GM23338 (cell line): ENCODE data around the gene KCNMA1.

Experiments
- CREB1 ChIP-seq: fragments of 250-450 bp; sonication (Bioruptor Pico); IDR thresholded peaks from 2 replicates; pipeline ENCODE4 v1.5.0; 2020; ENCODE audit warnings: low read depth, mild to moderate bottlenecking, moderate library complexity
- CTCF ChIP-seq, 2 experiments: fragments of 200-600 bp in 1 of 2; sonication (generic) in 1 of 2; conservative IDR thresholded peaks; 2 replicates each; pipeline versions ENCODE4 v1.5.1 to v1.6.1; 2016 to 2017; ENCODE audit warnings: antibody characterized with exemption in 2 of 2, low read depth in 2 of 2, mild to moderate bottlenecking in 2 of 2, moderate library complexity in 1 of 2
- ETS1 ChIP-seq: IDR thresholded peaks from 2 replicates; pipeline ENCODE4 v1.6.1; 2016; ENCODE audit warnings: antibody characterized with exemption
- EZH2 ChIP-seq: fragments of 200-600 bp; sonication (generic); IDR thresholded peaks from one replicate; pipeline ENCODE4 v1.8.0; 2017; ENCODE audit warnings: antibody characterized with exemption, mild to moderate bottlenecking, low read depth; ENCODE audit not compliant: unreplicated experiment
- EZH2phosphoT487 ChIP-seq: fragments of 200-600 bp; sonication (generic); IDR thresholded peaks from one replicate; pipeline ENCODE4 v1.8.1; 2018; ENCODE audit warnings: antibody characterized with exemption; ENCODE audit not compliant: unreplicated experiment
- JUNB ChIP-seq: IDR thresholded peaks from one replicate; pipeline ENCODE4 v1.6.1; 2016; ENCODE audit warnings: antibody characterized with exemption; ENCODE audit not compliant: unreplicated experiment
- NANOG ChIP-seq: IDR thresholded peaks from 2 replicates; pipeline ENCODE4 v1.6.1; 2016; ENCODE audit warnings: antibody characterized with exemption, borderline replicate concordance
- POLR2AphosphoS5 ChIP-seq: IDR thresholded peaks from 2 replicates; pipeline ENCODE4 v1.6.1; 2016; ENCODE audit warnings: antibody characterized with exemption, low read depth
- REST ChIP-seq: IDR thresholded peaks from one replicate; pipeline ENCODE4 v1.6.1; 2018; ENCODE audit warnings: antibody characterized with exemption; ENCODE audit not compliant: unreplicated experiment
- STAT1 ChIP-seq: IDR thresholded peaks from one replicate; pipeline ENCODE4 v1.6.1; 2016; ENCODE audit warnings: antibody characterized with exemption; ENCODE audit not compliant: unreplicated experiment
- ZNF114 ChIP-seq: fragments of 250-450 bp; sonication (Bioruptor Pico); IDR thresholded peaks from 2 replicates; pipeline ENCODE4 v1.5.0; 2020; ENCODE audit warnings: mild to moderate bottlenecking, moderate library complexity
- ZNF331 ChIP-seq: fragments of 250-450 bp; sonication (Bioruptor Pico); IDR thresholded peaks from 2 replicates; pipeline ENCODE4 v1.5.0; 2020; ENCODE audit warnings: low read depth, mild to moderate bottlenecking, moderate library complexity
- ZNF462 ChIP-seq: fragments of 250-450 bp; sonication (Bioruptor Pico); IDR thresholded peaks from 2 replicates; pipeline ENCODE4 v1.5.0; 2020; ENCODE audit warnings: mild to moderate bottlenecking, moderate library complexity

GRCh38 chr10:77565590-77566023 lies 72.0 kb downstream of the KCNMA1 start:
- TF ChIP-seq CTCF (conservative IDR thresholded peaks at IDR 0.05; ENCODE audit: low read depth in 2 of 2) (no peak), EZH2 (no peak), NANOG (no peak), POLR2AphosphoS5 (no peak), ETS1 (no peak), REST (no peak), JUNB (no peak), CREB1 (CRISPR knock-in tag) (no peak), EZH2phosphoT487 (no peak), STAT1 (no peak), ZNF114 (CRISPR knock-in tag) (no peak), ZNF462 (CRISPR knock-in tag) (no peak), ZNF331 (CRISPR knock-in tag) (no peak)
